ENCODE measurements around the gene PRKD1.

DNA sequence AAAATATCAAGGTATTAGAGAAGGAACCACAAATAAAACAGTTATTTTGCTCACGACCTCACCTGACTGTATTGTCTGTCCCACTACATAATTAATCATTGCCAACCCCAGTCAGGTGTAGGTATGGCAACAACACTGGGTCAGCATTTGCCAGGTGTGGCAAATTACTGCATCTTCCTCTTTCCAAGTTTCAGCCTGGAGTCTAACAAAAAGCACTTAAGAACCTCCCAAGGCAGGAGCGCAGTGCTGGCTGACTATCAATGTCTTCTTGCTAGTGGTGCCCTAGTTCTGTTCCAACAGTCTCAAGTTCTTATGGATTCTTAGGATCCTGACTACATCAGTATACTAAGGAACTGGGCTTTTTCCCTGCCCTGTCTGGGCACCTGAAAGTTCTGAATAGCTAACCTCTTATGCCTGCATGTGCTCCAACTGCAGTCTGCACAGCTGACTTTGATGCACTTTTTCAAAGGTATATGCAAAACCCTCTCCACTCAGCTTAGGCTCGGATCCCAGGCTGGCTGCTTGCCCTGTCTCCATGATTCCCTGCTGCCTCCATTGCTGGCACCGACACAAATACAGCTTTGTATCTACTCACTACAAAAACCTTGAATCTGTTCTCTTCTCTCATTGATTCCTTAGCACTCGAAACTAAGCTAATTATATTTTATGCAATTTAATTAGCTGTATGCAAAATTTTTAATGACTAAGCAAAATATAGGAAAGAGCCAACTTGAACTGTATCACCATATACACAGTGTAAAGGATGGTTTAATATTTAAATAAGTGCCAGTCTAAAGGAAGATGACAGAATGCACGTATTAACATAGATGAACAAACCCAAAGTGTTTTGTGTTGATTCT lies 113.3 kb downstream of the PRKD1 start:
- TF ChIP-seq, protein P1, sequence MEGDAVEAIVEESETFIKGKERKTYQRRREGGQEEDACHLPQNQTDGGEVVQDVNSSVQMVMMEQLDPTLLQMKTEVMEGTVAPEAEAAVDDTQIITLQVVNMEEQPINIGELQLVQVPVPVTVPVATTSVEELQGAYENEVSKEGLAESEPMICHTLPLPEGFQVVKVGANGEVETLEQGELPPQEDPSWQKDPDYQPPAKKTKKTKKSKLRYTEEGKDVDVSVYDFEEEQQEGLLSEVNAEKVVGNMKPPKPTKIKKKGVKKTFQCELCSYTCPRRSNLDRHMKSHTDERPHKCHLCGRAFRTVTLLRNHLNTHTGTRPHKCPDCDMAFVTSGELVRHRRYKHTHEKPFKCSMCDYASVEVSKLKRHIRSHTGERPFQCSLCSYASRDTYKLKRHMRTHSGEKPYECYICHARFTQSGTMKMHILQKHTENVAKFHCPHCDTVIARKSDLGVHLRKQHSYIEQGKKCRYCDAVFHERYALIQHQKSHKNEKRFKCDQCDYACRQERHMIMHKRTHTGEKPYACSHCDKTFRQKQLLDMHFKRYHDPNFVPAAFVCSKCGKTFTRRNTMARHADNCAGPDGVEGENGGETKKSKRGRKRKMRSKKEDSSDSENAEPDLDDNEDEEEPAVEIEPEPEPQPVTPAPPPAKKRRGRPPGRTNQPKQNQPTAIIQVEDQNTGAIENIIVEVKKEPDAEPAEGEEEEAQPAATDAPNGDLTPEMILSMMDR (IDR thresholded peaks at IDR 0.05 in 8 of 11, conservative IDR thresholded peaks at IDR 0.05 in 3 of 11) = no peak
- no peak for TF ChIP-seq POLR2AphosphoS5 (IDR thresholded peaks at IDR 0.05)

All from spleen (tissue), 7 donors.